ENCODE measurements around the gene PRKAG1. TPM values are rescaled to one million over a fixed set of nuclear protein-coding genes. Genes with fewer than 3 reads are reported as not detected.

The PRKAG1 gene
- total RNA-seq, 1 experiment from 2014 or later: 66.5 TPM

- no peaks in the 10 kb centered on the region for H3K9me3 ChIP-seq (ENCODE audit: low read length)
- H3K4me1 ChIP-seq (ENCODE audit: insufficient read depth, low read length): peaks cover 23% of the 10 kb centered on the region
- intact Hi-C loops (cut with micrococcal nuclease): no loop called here
- peaks cover 62% of the 10 kb centered on the region for H4K20me1 ChIP-seq (ENCODE audit: low read length)
- H3F3A ChIP-seq (ENCODE audit: low read length, unreplicated experiment): no peaks in the 10 kb centered on the region
- H3K9ac ChIP-seq (ENCODE audit: low read length): no peak overlapping the region
- peak overlapping the region; percentile 93 for H3K4me2 ChIP-seq (ENCODE audit: low read length)
- TF ChIP-seq CTCF (conservative IDR thresholded peaks at IDR 0.05; ENCODE audit: low read depth, low read length) (no peak), EZH2phosphoT487 (IDR thresholded peaks at IDR 0.05; ENCODE audit: borderline replicate concordance, low read length) (no peak), EZH2 (IDR thresholded peaks at IDR 0.05; ENCODE audit: low read length, unreplicated experiment) (no peak)
- peak; percentile 64 for DNase-seq
- no peaks in the 10 kb centered on the region for H3K9me2 ChIP-seq (replicated peaks; ENCODE audit: low read length)
- BruUV-seq (replicated peaks): no TSS peak
- ChIA-PET POLR2A (ENCODE audit: unreplicated experiment) (interaction anchor here (0.6 to 0.7 kb wide), 2 partner anchors 30 to 307 kb away, joined by 6 read pairs; no protein-coding TSS in a partner anchor), CTCF (no interaction called here)
- no peak overlapping the region for H3K27ac ChIP-seq (ENCODE audit: low read length)
- peak overlapping the region; percentile 87 for H3K4me3 ChIP-seq (ENCODE audit: low read length)
- peak; percentile 48 for ATAC-seq
- no peak overlapping the region for H2AFZ ChIP-seq (ENCODE audit: low read length)
- peaks cover 78% of the 10 kb centered on the region for H3K79me2 ChIP-seq (ENCODE audit: low read length)
- H3K27me3 ChIP-seq (ENCODE audit: low read length): no peaks in the 10 kb centered on the region
- H3K36me3 ChIP-seq (ENCODE audit: low read depth, low read length): peaks cover 38% of the 10 kb centered on the region
Measured at GRCh38 chr12:49055978-49056754, 37.6 kb upstream of the PRKAG1 start.

GRCh38 chr12:49055092-49055491 lies 36.5 kb upstream of the PRKAG1 start:
- Histone ChIP-seq H3K79me2 (ENCODE audit: low read length) (peaks cover 70% of the 10 kb centered on the region), H3K9ac (ENCODE audit: low read length) (no peak overlapping the region), H3K9me2 (replicated peaks; ENCODE audit: low read length) (no peaks in the 10 kb centered on the region), H4K20me1 (ENCODE audit: low read length) (peaks cover 65% of the 10 kb centered on the region), H3K4me3 (ENCODE audit: low read length) (no peak overlapping the region), H3F3A (ENCODE audit: low read length, unreplicated experiment) (no peaks in the 10 kb centered on the region), H3K4me1 (ENCODE audit: insufficient read depth, low read length) (peaks cover 23% of the 10 kb centered on the region), H3K4me2 (ENCODE audit: low read length) (no peak overlapping the region), H3K9me3 (ENCODE audit: low read length) (no peaks in the 10 kb centered on the region), H3K27me3 (ENCODE audit: low read length) (no peaks in the 10 kb centered on the region), H2AFZ (ENCODE audit: low read length) (no peak overlapping the region), H3K27ac (ENCODE audit: low read length) (no peak overlapping the region), H3K36me3 (ENCODE audit: low read depth, low read length) (peaks cover 49% of the 10 kb centered on the region)
- intact Hi-C loops (cut with micrococcal nuclease): no loop called here
- ChIA-PET POLR2A (ENCODE audit: unreplicated experiment) (no interaction called here), CTCF (no interaction called here)
- ATAC-seq (no peak), DNase-seq (no peak)
- no peak for TF ChIP-seq EZH2phosphoT487 (IDR thresholded peaks at IDR 0.05; ENCODE audit: borderline replicate concordance, low read length)
- TF ChIP-seq EZH2 (IDR thresholded peaks at IDR 0.05; ENCODE audit: low read length, unreplicated experiment): no peak
- no peak for TF ChIP-seq CTCF (conservative IDR thresholded peaks at IDR 0.05; ENCODE audit: low read depth, low read length)
- BruUV-seq (replicated peaks): no TSS peak

GRCh38 chr12:49054524-49054923 lies 35.9 kb upstream of the PRKAG1 start:
- Histone ChIP-seq H2AFZ (ENCODE audit: low read length) (no peak overlapping the region), H3K4me2 (ENCODE audit: low read length) (no peak overlapping the region), H3K27me3 (ENCODE audit: low read length) (no peaks in the 10 kb centered on the region), H3K79me2 (ENCODE audit: low read length) (peaks cover 64% of the 10 kb centered on the region), H3K27ac (ENCODE audit: low read length) (no peak overlapping the region), H3F3A (ENCODE audit: low read length, unreplicated experiment) (no peaks in the 10 kb centered on the region), H4K20me1 (ENCODE audit: low read length) (peaks cover 69% of the 10 kb centered on the region), H3K4me1 (ENCODE audit: insufficient read depth, low read length) (peaks cover 28% of the 10 kb centered on the region), H3K9me3 (ENCODE audit: low read length) (no peaks in the 10 kb centered on the region), H3K36me3 (ENCODE audit: low read depth, low read length) (peaks cover 54% of the 10 kb centered on the region), H3K9me2 (replicated peaks; ENCODE audit: low read length) (no peaks in the 10 kb centered on the region), H3K9ac (ENCODE audit: low read length) (no peak overlapping the region), H3K4me3 (ENCODE audit: low read length) (no peak overlapping the region)
- intact Hi-C loops (cut with micrococcal nuclease): no loop called here
- TF ChIP-seq CTCF (conservative IDR thresholded peaks at IDR 0.05; ENCODE audit: low read depth, low read length) (no peak), EZH2phosphoT487 (IDR thresholded peaks at IDR 0.05; ENCODE audit: borderline replicate concordance, low read length) (no peak), EZH2 (IDR thresholded peaks at IDR 0.05; ENCODE audit: low read length, unreplicated experiment) (no peak)
- DNase-seq (no peak), ATAC-seq (no peak)
- ChIA-PET CTCF (no interaction called here), POLR2A (ENCODE audit: unreplicated experiment) (no interaction called here)
- BruUV-seq (replicated peaks): no TSS peak
